NT2/D1 (cell line): ENCODE results near the gene MAP7.

Experiments
- SUZ12 ChIP-seq: IDR thresholded peaks from 2 replicates; pipeline ENCODE4 v1.6.1; 2011; ENCODE audit not compliant: insufficient read length, insufficient read depth; ENCODE audit errors: extremely low read depth
- ZNF274 ChIP-seq: IDR thresholded peaks from 2 replicates; pipeline ENCODE4 v1.6.1; 2011; ENCODE audit warnings: mild to moderate bottlenecking, low read depth, low read length

DNA sequence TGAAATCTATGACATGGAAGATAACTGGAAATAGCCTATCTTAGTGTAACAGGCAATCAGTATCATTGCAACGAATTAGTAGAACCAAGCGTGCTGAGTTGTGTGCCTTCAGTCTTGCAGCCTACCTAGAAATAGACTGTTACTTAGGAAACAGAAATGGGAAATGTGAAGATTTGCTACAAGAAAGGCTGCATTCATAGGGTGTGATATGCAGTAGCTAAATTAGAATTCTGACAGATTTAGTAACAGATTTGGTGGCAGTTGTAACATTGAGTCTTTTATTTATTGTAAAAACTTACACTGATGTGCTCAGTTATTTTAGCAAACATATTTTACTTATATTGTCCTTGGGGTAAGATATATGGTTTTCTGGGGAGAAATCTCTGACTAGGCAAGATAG is 56.2 kb downstream of the MAP7 start:
- TF ChIP-seq ZNF274 (no peak), SUZ12 (no peak)
